Renal cortex interstitium (tissue), 11 donors: ENCODE results near the gene FGGY. TPM values are rescaled to one million over a fixed set of nuclear protein-coding genes. Genes with fewer than 3 reads are reported as not detected.
"Not testable (repeated sequence)": the region's sequence is repeated elsewhere in the genome, so short reads cannot be mapped to it uniquely, and the experiment has no call there.

Experiments used
- DNase-seq, 11 donors: peaks; one replicate each; pipeline ENCODE4 v3.0.0-alpha.2; 2013; ENCODE audit warnings: low read depth in 9 of 11, low spot score in 4 of 11; ENCODE audit errors: extremely low read depth in 1 of 11
- polyA plus RNA-seq, 3 donors: library from polyadenylated mRNA; unstranded; fragments of 120-200 nt; gene quantifications; one replicate each; pipeline ENCODE4 v1.2.1, GENCODE V29; 2013; ENCODE audit not compliant: insufficient read length in 3 of 3

The FGGY gene
- polyA plus RNA-seq, 3 donors, result 21.4 to 22.1 (median 21.9) TPM

DNA sequence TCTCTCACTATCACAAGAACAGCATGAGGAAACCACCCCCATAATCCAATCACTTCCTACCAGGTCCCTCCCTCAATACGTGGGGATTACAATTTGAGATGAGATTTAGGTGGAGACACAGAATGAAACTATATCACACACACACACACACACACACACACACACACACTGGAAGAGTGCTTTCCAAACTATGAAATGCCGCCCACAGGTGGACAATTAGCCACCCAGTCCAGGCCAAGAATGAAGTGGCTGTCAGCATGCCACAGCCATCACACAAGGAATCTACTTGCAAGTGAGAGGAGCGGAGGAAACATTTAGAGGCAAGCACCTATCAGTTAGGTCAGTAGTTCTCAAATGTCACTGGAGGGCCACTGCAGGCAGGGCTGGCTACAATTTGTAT lies 412.4 kb downstream of the FGGY start:
- no peak for DNase-seq

DNA sequence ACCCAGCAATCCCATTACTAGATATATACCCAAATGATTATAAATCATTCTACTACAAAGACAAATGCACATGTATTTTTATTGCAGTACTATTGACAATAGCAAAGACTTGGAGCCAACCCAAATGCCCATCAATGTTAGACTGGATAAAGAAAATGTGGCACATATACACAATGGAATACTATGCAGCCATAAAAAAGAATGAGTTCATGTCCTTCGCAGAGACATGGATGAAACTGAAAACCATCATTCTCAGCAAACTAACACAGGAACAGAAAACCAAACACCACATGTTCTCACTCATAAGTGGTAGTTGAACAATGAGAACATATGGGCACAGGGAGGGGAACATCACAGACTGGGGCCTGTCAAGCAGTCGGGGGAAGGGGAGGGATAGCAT lies 414.0 kb downstream of the FGGY start:
- DNase-seq, result not testable (repeated sequence)

DNA sequence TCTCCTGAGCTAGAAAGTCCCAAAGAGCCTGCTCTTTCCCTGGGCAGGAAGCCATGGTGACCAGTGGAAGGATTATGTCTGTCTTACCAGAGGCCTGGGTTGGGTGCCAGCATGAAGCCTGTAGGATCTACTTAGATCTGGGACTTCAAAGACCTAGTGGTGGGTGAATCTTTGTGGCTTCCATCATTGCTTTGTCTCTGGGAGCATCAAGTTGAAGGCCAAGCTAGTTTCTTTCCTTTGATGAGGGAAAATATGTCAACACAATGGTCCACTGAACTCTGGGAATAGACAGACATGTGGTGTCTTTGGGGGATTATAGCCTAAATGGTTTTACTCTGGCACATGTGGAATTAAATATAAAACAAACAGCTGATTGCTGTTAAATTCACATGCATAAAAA lies 417.3 kb downstream of the FGGY start:
- DNase-seq, result no peak

DNA sequence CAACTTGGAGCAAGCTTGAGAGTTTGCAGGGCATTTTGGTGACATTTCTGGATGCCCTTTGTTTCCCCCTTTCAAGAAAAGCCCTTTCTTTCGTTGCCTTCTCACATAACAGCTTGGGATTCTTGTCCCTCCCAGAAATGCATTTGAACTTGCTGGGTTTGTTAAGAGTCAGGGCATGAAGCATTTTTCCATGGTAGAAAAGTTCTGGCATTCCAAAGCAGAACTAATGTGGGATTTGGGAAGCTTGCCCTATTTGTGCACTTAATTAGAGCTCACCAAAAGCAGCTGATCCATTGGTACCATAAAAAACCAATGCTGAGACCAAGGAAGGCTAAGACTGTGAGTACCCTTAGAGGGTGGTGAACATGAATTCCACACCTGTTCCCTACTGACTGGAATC lies 418.1 kb downstream of the FGGY start:
- DNase-seq, result no peak

DNA sequence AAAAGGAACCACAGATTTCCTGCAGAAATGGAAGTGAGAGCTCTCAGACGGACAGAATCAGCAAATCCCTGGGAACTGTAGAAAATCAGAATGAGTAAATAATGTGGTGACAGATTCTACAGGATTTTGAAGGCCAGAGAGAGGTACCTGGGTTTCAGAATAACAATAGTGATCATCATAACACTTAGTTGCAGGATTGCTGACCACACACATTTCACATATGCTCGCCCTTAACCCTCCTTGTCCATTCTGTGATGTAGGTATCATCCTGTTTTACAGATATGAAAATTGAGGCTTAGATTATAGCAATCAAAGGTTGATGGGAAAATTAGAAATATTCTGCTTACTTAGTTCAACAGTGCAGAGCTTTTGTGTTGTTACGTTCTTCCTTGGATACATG lies 419.9 kb downstream of the FGGY start:
- DNase-seq, result no peak

DNA sequence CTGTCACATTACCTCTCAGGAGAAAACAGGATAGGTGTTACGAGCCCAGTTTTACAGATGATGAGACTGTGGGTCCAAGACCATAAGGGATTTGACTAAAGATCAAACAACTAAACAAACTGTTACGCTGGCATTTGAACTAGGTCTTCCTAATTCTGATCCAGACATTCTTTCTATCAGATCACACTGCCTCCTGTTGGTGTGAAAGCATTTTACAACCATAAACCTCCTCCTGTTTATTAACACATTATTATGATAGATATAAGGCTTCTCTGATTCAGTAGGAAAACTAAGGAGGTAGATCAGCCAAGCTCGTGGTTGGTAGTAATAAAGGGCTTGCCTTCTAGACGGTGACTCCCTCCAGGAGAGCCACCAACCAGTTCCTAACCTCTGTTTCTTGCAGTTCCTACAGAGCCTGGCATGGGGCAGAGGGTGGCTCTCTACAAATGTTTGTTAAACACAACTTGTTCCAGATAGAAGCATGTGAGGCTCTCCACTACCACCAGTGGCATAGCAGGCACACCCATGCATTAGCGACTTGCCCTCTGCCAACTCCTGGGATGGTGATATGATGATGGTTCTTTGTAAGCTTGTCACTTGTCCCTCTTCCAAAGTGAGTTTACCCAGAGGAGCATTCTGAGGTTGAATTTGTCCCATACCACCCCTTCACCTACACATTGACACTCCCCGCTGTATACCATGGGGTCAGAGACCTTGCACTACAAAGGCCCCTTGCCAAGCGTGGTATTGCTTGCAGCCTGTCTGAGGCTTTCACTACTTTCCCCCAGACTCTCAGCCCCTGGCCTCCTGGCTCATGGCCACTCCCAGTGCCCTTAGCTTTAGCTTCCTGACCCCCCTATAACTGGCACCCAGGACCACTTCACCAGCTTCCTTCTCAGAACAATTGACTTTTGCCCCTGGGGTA lies 421.4 kb downstream of the FGGY start:
- DNase-seq, result no peak

DNA sequence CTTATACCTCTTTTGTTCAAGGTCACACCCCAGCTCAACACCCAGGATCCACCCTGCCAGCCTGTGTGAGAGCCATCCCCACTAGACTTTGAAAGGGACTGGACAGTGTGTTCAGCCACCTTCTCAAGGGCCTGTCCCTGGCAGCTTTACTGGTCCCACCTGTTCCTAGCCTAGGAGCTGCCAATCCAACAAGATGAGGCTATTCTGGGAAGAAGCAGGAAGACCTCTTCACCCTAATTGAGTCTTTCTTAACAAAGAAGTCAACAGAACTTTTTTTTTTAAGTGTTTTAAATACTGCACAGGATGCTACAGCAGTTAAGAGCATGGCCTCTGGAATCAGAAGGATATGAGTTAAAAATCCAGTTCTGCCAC lies 422.1 kb downstream of the FGGY start:
- no peak for DNase-seq

DNA sequence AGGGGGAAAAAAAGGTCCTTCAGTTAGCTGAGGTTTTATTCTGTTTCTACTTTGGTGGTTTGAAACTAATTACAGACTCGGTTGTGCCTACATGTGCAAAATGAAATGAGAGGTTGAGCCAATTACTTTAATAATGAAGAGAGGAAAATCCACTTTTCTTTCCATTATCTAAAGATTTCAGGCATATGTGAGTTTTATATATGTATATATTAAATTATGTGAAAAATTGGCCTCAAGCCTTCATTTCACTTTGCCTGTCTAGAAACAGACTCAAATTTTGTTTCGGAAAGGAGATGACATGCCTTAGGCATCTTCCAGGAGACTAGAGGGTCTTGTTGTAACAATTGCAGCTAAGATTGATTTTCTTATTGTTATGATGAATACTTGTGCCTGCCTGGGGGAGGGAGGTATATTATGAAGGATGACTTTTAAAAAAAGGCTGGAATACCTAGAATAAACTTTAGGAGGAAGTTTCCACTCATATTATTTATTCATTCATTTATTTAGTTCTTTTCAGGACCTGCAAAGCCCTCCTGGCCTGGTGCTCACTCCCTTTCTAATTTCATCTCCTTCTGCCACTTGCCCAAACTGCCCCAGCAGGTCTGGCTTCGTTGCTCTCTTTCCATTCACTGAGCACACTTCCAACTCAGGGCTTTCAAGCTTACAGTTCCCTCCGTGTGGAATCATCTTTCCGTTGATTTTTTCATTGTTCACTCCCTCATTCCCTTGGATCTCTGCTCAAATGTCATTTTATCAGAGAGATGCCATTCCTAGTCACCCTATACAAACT lies 423.6 kb downstream of the FGGY start:
- no peak for DNase-seq

DNA sequence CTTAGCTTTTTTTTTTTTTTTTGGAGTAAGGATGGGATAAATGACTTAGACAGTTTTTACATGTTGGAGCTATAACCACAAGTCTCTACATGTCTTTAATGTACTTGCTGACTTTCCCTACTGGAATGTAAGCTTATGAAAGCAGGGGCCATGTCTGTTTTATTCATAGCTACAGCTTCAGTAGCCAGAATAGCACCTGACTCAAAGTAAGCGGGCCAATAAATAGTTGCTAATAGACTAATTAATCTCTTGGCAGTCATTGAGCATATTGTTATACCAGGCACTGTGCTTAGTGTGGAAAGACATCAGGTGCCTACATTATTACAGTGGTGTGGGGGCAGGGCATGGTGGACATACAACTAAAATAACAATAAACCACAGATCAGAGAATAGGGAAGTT lies 433.4 kb downstream of the FGGY start:
- no peak for DNase-seq

DNA sequence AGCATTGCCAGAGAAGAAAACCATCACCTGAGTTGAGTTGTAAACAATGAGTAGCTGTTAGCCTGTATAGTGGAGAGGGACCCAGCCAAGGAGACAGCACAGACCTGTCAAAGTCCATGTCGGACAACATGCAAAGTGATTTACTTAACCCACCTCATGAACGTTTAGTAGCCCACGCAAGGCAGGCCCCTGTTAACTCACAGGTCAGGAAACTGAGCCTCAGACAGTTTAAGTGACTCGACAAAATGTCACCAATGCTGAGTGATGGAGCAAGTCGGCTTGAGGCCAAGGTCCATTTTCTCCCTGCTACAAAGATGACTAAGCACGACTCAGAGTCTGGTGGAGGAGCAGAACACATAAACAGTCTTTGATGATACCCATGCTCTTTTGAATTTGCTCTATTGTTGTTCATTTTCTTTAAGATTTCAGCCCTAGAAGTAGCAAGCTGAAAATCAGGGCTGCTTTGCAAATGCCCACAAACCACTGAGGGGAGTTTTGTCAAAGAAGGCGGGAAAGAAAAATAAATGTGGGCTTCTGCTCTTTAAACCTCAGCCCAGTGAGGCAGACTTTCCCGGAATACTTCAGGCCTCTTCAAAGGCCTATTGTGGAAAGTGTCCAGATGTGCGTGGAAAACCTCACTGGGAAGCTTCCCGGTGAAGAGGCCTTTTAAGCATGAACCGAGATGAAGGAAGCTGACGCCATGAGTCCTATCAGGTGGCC lies 434.0 kb downstream of the FGGY start:
- peak in 2 of 11 donors; percentile 52 to 57 for DNase-seq

DNA sequence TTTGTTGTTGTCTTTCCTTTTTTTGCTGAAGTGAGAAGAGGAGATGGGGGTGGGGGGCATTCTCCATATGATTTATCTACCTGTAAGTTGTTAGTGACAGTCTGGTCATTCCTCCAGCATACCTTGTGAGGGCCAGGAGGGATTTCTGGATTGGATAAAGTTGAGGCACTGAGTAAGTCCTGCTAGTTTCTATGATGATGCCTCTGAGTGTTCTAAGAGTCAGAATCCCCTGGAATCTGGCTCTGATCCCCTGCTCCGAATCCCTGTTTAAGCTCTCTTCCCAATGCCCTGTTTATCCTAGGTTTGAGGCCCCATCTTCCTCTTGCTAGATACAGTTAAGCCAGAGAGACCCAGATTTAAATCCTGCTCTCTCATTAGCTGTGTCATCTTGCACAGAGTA lies 434.7 kb downstream of the FGGY start:
- DNase-seq, result no peak

DNA sequence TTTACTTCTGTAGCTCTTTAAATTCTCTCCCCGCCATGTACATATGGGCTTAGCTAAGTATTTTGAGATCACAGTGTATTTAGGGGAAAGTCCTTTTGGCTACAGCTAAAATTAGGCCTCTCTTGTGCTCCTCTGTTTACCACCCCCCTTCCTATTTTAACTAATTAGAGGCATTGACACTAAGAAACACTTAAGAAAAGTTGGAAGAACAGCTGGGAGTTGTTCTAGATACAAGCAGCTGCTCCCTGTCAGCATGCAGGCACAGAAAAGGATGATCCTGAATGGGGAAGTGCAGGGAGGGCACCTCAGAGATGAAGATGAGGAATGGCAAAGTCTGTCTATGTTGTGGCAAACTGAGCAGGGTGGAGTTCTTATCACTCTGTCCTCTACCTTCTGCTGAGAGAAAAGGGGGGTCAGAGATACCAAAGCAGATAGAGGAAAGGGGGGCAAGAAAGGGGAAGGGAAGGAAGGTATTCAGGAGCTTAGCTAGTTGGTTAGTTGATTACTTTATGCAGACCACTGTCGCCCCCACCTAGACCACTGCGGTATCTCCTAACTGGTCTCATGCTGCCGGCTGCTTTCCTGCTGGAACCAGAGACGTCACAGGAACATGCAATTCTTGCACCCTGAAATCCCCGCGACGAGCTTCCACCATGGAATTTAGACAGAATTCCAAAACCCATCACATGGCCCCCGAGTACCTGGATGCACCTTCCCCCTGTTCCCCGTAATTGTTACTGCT lies 435.5 kb downstream of the FGGY start:
- no peak for DNase-seq

DNA sequence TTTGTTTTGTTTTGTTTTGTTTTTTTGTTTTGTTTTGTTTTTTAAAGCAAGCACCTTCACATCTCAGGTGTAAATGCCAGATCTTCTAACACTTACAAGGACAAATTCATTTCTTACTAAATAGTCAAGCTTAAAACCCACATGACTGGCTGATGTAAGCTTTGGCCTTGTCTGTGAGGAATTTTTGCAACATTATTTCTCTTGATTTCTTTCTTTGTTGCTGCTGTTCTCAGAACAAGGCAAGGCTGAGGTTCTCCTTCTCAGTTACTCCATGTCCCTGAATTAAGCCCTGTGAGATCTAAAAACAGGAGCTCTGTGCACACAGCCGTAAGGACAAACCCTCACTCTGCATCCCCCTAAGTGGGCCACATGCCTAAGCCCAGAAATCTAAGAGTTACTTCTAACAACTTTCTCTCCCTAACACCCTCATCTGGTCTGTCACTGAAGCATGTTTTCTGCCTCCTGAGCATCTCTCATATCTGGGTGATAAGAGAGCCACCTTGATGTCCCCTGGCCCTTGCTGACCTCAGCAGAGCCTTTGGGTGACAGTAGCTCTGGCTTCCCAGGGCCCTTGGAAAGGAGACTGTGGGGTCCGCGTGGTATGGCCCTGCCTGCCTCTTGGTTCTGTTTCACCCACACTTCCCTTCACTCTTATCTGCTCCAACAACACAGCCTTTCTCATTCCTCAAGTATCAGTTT lies 436.7 kb downstream of the FGGY start:
- no peak for DNase-seq

DNA sequence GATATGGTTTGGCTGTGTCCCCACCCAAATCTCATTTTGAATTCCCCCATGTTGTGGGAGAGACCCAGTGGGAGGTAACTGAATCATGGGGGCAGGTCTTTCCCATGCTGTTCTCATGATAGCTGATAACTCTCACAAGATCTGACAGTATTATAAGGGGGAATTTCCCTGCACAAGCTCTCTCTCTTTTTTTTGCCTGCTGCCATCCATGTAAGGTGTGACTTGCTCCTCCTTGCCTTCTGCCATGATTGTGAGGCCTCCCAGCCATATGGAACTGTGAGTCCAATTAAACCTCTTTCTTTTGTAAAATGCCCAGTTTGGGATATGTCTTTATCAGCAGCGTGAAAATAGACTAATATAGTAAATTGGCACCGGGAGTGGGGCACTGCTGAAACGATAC lies 439.0 kb downstream of the FGGY start:
- not testable (repeated sequence) for DNase-seq

DNA sequence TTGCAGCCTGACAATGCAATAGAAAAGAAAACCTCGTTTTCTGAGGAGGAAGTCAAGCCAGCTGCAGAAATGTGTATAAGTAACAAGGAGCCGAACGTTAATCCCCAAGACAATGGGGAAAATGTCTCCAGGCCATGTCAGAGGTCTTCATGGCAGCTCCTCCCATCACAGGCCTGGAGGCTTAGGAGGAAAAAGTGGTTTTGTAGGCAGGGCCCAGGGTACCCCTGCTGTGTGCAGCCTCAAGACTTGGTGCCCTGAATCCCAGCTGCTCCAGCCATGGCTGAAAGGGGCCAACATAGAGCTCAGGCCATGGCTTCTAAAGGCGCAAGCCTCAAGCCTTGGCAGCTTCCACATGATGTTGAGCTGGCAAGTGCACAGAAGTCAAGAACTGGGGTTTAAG lies 439.9 kb downstream of the FGGY start:
- no peak for DNase-seq

DNA sequence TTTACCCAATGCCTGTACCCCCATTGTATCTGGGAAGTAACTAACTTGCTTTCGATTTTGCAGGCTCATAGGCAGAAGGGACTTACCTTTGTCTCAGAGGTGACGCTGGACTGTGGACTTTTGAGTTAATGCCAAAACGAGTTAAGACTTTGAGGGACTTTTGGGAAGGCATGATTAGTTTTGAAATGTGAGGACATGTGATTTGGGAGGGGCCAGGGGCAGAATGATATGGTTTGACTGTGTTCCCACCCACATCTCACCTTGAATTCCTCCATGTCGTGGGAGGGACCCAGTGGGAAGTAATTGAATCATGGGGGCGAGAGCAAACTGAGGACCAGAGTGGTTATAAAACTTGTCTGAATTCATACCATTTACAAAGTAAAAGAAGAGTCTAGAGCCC lies 440.7 kb downstream of the FGGY start:
- DNase-seq, result no peak

DNA sequence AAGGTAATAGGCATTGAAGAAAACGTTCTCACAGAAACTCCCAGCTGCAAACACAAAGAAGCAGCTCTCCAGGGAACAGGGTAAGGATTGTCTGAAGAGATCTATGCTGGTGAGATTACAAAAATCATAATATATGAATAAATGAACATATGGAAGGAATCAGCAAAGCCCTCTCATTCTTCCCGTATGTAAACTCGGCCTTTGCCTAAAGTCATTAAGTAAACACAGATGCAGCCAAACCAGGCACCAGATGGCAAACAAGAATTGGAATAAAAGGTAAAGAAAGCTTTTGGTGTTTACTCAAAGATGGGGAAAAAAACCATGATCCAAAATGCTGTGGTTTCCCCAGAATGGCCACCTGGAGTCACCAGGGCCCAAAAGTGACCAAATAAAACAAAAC lies 441.3 kb downstream of the FGGY start:
- no peak for DNase-seq

DNA sequence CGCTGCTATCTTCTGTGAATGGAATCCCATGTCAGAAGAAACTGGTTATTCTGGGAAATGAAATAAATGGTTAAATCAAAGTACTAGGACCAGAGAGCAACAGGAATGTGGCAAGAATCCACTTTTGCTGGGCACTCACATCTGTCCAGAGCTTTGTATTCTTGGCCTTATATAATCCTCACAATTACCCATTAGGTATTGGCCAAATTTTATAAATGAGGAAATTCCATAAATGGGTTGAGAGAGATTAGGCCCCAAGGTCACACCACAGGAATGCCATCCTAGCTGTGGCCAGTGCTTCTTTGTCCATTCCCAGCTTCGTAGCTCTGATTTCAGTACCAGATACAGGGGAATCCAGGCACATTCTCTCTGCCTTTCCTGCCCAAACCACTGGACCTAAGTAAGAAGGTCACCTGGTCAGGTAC lies 441.7 kb downstream of the FGGY start:
- DNase-seq, result no peak

DNA sequence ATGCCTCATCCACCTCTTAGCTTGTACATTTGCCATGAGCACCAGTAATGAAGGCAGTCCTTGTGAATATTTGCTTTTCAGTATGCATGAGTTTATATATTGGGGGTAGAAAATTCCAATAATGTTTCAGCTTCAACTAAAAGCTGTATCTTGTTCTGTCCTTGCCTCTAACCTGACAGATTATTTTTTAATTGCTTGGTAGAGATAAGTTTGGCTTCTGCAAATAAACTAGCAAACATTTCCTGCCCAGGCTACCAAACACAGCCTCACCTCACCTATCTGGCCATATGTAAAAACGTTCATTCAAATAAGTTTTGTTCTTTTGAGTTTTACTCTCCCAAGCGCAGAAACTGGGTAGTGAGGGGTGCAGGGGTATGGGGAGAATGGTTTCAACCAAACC lies 442.2 kb downstream of the FGGY start:
- DNase-seq, result no peak
